Panc1 (cell line): ENCODE measurements around the gene GNAO1. TPM values are rescaled to one million over a fixed set of nuclear protein-coding genes. Genes with fewer than 3 reads are reported as not detected.

Experiments
- ATAC-seq: fragments of 200-7000 bp; cut with Tn5 transposase; 2 replicates; pipeline ENCODE4 v1.9.1; 2020; ENCODE audit warnings: mild to moderate bottlenecking, moderate library complexity
- BruUV-seq: library from RNA; stranded (reverse); fragments of 400-500 nt; replicated peaks from 2 replicates; lab custom pipeline; 2021; lab: Mats Ljungman, UMichigan
- CTCF ChIA-PET: fragments of 300-600 bp; sonication (Branson Sonifier 250); formaldehyde crosslinking; loops from one replicate; lab custom pipeline; 2022; ENCODE audit warnings: antibody characterized with exemption; lab: Charles Lee
- POLR2A ChIA-PET: fragments of 300-600 bp; sonication (Branson Sonifier 250); formaldehyde crosslinking; loops from one replicate; lab custom pipeline; 2022; ENCODE audit warnings: antibody characterized with exemption; lab: Charles Lee
- DNase-seq: peaks from one replicate; pipeline ENCODE4 v3.0.0-alpha.2; 2010; ENCODE audit warnings: low read depth, low spot score
- H3K27ac ChIP-seq: 2 replicates; pipeline ENCODE4 v1.5.1; 2011; ENCODE audit warnings: mild to moderate bottlenecking, low read length, inconsistent platforms
- H3K27me3 ChIP-seq: fragments of 200-500 bp; sonication (Bioruptor generic); 2 replicates; pipeline ENCODE4 v1.6.0; 2014; ENCODE audit warnings: low read length, inconsistent platforms; ENCODE audit not compliant: control insufficient read depth, insufficient read depth
- H3K36me3 ChIP-seq: fragments of 200-500 bp; sonication (Bioruptor generic); 2 replicates; pipeline ENCODE4 v1.5.1; 2014; ENCODE audit warnings: inconsistent platforms, mild to moderate bottlenecking, low read length, moderate library complexity; ENCODE audit not compliant: control insufficient read depth, insufficient read depth
- H3K4me1 ChIP-seq: 2 replicates; pipeline ENCODE4 v1.5.1; 2011; ENCODE audit warnings: inconsistent platforms, mild to moderate bottlenecking, low read length, moderate library complexity; ENCODE audit not compliant: control insufficient read depth, insufficient read depth
- H3K4me3 ChIP-seq, 2 experiments: 2 replicates each; pipeline ENCODE4 v1.5.1; 2011 to 2012; ENCODE audit warnings: low read depth in 2 of 2, low read length in 2 of 2, mild to moderate bottlenecking in 2 of 2, inconsistent platforms in 1 of 2, moderate library complexity in 1 of 2
- H3K9me3 ChIP-seq: fragments of 200-500 bp; sonication (Bioruptor generic); 2 replicates; pipeline ENCODE4 v1.5.1; 2014; ENCODE audit warnings: low read depth, mild to moderate bottlenecking, inconsistent platforms, low read length, moderate library complexity; ENCODE audit not compliant: control insufficient read depth, insufficient read depth
- CTCF ChIP-seq: fragments of 450-650 bp; IDR thresholded peaks from 2 replicates; pipeline ENCODE4 v1.5.1; 2017; ENCODE audit warnings: mild to moderate bottlenecking
- POLR2AphosphoS5 ChIP-seq: IDR thresholded peaks from 2 replicates; pipeline ENCODE4 v1.6.1; 2012; ENCODE audit warnings: mild to moderate bottlenecking, low read depth, low read length, moderate library complexity
- REST ChIP-seq, 2 experiments: IDR thresholded peaks; 2 replicates each; pipeline ENCODE4 v1.6.1; 2011 to 2012; ENCODE audit warnings: low read depth in 2 of 2, control low read depth in 1 of 2, low read length in 1 of 2, mild to moderate bottlenecking in 1 of 2, moderate library complexity in 1 of 2; ENCODE audit not compliant: insufficient read depth in 1 of 2
- SIN3A ChIP-seq: IDR thresholded peaks from 2 replicates; pipeline ENCODE4 v1.6.1; 2012; ENCODE audit warnings: low read depth, mild to moderate bottlenecking, low read length, moderate library complexity, borderline replicate concordance; ENCODE audit not compliant: insufficient read depth
- TCF7L2 ChIP-seq: IDR thresholded peaks from 2 replicates; pipeline ENCODE4 v1.6.1; 2011; ENCODE audit warnings: mild to moderate bottlenecking, low read depth, low read length, inconsistent platforms
- in situ Hi-C: cut with HindIII; loops from 2 replicates; pipeline ENCODE4 v1.10.0; 2016; ENCODE audit warnings: low sequenced_read_pairs, low pct_unique_long_range_greater_than_20kb
- intact Hi-C: fragments of 100-400 bp; cut with micrococcal nuclease; formaldehyde crosslinking; loops from one replicate; pipeline ENCODE4 v1.10.0; 2022; ENCODE audit not compliant: unreplicated experiment
- total RNA-seq: library from RNA; stranded (reverse); gene quantifications from one replicate; pipeline ENCODE4 v1.2.1, GENCODE V29; 2021; ENCODE audit not compliant: unreplicated experiment

GNAO1 gene
- total RNA-seq, 1 experiment from 2014 or later: 33.4 TPM

GRCh38 chr16:56262551-56263245 is 71.4 kb downstream of the GNAO1 start:
- intact Hi-C loops: no loop called here

More at GRCh38 chr16:56262551-56263245, 71.4 kb downstream of the GNAO1 start:
- no peaks in the 10 kb centered on the region for H3K36me3 ChIP-seq
- DNase-seq (no peak), ATAC-seq (no peak)
- no peak overlapping the region for H3K4me3 ChIP-seq
- BruUV-seq: no TSS peak
- H3K27ac ChIP-seq: no peak overlapping the region
- no peaks in the 10 kb centered on the region for H3K9me3 ChIP-seq
- CTCF ChIA-PET: interaction anchor here (1.3 kb wide), 1 partner anchor 11 kb away, joined by 4 read pairs; no protein-coding TSS in a partner anchor
- in situ Hi-C loops: no loop called here
- POLR2A ChIA-PET: no interaction called here
- H3K27me3 ChIP-seq: no peaks in the 10 kb centered on the region
- no peak for TF ChIP-seq POLR2AphosphoS5
- no peak for TF ChIP-seq TCF7L2
- TF ChIP-seq REST (IDR thresholded peaks at IDR 0.05; ENCODE audit: insufficient read depth in 1 of 2, low read depth in 2 of 2, low read length in 1 of 2): no peak
- TF ChIP-seq SIN3A: no peak
- TF ChIP-seq CTCF: no peak
- no peaks in the 10 kb centered on the region; the same call in 1 of the 2 replicates for H3K4me1 ChIP-seq
